ENCODE measurements around the gene GRID1.
A peak's percentile ranks its signal among the peaks of the same experiment; 100 is the strongest.

GRID1 gene

DNA sequence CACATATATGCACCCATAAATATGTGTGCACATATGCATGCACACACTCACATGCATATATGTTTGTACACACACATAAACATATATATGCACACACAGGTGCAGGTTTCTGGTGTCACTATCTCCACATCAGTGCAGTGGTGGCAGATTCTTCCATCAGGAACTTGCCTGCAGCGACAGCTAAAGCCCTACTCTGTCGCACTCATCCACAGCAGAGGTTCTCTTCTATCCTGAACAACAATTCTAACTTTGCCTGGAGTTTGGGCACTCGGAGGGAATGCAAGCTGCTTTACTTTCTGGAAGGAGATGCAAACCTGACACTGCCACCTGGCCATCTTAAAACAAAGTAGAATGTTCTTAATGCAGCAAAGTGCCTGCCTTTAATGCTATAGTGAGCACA, 745.8 kb downstream of the GRID1 start:
- DNase-seq, result no peak

DNA sequence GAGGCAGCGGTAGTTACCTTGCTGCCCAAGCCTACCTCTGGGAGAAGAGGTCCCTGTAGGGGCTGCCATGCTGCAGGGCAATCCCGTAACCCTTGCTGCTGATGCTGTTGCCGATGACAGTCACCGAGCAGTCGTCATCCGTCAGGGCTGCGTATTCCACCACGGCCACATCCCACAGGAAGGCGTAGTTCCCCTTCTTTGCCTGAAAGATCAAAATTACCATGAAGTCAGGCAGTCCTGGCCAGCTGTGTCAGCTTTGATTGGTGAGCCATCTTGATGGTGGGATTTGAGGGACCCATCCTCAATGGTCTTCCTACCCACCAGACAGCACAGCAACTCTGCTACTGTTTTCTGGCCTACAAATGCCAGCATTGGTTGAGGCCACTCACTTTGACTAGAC, 746.8 kb downstream of the GRID1 start:
- no peak for DNase-seq

DNA sequence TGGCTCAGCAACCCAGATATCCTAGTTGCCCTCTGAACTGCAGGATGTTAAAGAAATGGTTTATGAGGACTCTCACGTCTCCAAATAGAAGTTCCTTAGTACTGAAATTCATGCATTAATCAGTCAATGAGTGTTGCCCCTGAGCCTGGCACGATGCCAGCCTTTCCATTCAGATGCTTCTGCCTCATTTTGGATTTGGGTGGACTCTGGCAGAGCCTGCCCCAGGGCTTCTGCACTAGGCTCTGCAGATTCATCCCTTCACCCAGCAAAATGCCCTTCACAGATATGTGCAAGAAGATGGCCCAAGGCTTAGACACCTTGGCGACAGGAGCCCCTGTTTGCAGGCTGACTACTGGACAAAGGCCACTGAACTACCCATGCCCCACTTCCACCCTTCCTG, 747.8 kb downstream of the GRID1 start:
- no peak for DNase-seq

DNA sequence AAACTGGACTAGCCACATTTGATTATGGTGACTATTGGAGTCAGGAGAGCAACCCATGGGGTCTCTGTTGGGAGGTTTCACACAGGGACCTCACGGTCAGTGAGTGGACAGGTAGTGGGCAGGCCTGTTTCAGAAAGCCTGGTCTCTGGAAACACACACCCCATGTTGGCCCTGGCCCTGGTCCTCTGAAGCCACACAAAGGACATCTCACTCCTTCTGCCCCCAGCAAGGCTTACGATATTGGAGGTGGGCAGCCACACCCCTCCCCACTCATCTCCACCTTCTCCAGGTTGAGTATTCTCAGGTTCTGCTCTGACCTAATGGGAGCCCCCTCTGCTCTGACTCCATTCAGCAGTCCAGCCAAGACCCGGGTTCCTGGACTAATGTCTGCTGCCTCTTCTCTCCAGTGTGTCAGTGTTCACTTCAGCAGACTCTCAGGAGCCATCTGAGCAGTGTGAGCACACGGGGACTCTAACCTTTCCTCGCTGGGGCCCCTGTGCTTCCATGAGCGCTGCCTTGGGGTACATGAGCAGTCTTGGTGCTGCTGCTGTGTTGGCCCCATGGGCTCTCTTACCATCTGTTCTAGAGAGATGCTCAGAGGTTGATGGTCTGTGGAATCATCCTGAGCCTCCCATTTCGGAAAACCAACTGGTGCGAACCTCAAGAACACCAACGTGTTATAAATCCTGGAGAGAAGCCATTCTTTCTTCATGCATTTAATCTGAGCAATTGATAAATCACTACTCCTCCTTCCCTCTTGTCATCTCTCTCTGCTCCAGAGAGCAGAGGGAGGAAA, 748.6 kb downstream of the GRID1 start:
- DNase-seq, result no peak

DNA sequence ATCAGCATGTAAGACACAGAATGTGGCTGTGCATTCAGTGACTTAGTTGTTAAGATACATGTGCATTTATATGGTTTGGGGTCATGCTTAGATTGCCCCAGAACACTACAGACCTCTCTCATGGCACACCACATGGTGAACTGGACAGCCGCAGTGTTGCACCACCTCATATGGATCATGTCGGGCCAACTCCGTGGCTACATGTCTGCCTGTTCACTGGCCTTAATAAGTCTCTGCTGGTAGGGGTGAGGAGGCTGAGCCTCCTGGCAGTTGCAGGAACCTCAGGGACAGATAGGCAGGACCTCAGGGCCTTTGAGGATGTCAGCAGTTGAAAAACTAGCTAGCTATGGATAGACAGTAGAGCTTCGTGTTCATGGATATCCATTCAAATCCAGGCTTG, 751.0 kb downstream of the GRID1 start:
- DNase-seq, result no peak

DNA sequence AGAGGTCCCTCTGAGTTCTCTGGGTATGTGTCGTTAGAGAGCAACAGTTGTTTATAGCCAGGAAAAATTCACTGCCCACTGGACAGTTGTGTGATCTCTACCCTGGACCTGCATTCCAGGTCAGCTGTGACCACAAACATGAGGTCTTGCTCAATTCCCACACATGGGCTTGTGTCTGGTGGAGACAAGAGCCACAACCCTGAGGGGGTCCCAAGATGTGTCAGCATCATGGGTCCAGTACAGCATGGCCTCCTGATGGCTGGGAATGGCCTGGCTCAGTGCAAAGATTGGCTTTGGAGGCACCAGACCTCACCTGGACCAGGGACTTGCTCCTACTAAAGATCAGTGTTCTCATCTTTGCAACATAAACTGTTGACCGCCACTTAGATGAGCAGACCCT, 751.6 kb downstream of the GRID1 start:
- DNase-seq, result no peak

DNA sequence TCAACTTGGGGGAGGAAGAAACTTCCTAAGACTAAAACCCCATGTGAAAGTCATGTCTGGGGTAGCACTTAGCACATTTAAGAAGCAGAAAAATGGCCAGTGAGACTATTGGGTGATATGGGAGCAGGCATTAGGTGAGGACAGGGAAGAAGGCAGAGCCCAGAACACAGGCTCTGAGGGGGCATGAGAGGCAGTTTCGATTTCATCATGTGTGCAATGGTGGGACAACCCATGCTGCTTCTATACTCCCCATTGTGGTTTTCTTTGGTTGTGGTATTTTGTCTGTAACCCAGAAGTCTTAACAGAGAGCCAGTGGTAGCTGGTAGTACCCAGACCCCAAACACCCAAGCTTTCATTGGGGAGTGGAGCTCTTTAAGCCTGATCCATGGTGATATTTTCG, 752.0 kb downstream of the GRID1 start:
- DNase-seq, result no peak

DNA sequence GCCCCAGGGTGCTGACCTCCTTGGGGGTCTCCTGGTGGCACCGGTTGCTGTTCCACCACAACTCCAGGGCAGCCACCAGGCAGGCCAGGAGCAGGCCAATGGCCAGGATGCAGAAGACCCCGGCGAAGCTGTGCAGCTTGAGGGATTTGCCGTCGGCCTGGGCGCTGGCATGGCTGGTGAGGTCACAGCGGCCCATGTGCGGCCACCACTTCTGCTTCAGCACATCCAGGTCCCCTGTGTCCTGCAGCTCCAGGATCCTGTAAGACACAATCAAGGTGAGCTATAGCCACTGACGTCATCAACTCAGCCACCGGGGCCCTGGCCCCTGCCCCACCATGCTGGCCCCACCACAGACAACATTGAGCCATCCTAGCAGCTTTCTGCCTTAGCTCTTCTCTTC, 753.2 kb downstream of the GRID1 start:
- DNase-seq, result no peak

DNA sequence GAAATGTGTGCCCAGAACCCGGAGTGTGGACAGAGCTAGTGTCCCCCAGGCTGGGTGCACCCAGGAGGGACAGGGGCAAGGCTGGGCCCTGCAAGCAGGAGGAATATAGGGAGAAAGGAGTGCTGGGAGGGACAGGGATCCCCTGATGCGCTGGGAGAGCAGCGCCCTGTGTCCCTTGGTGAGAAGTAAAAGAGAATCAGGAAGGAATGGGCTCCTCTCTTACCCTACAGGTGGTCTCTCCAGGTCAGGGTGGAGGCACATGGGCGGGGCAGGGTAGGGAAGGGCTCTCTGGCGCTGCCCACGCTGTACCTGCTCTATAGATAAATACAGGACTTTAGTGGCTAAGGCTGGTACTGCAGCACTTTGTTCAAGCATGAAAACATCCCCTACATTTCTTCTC, 753.8 kb downstream of the GRID1 start:
- DNase-seq, result no peak

DNA sequence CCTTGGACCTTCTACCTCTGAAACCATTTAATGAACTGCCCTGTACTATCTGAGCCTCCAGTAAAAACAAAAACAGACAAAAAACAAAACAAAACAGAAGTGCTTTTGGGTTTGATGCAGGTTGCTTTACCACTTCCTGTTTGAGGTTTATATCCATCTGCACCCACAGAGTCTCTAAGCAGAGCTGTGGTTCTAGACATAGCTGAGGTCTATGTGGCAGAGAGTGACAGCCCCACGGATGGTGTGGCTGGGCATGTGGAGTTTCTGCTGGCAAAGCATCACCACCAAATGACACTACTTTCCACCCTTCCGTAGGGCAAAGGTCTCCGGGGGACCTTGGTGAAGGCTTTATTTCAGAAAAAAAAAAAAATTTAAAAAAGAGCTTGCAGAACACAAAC, 754.2 kb downstream of the GRID1 start:
- DNase-seq, result no peak

DNA sequence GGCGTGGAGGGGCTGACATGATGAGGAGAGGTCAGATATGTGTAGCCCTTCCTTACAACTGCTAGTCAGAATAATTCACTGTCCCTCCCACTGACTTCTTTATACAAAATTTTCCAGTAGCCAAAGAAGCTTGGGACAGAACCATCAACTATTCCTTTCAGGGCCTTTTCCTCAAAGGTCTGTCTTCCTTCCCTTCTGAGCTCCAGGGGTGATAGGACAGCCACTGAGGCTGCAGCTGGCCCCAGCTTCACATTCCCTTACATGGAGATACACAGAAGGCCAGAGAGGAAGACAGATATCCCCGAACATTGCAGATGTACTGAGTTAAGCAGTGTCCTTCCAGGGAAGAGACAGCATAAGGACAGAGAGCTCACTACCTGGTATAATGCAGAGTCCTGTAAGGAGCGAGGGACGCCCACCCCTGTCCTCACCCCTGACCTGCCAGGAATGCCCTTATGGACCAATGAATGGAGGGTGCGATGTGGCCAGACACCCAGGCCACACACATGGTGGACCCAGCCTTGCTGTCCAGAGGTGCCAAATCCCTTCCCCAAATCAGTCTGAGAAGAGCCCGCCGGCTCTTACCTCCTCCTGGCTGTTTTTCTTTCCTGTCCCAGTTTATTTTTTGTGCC, 754.7 kb downstream of the GRID1 start:
- no peak for DNase-seq

DNA sequence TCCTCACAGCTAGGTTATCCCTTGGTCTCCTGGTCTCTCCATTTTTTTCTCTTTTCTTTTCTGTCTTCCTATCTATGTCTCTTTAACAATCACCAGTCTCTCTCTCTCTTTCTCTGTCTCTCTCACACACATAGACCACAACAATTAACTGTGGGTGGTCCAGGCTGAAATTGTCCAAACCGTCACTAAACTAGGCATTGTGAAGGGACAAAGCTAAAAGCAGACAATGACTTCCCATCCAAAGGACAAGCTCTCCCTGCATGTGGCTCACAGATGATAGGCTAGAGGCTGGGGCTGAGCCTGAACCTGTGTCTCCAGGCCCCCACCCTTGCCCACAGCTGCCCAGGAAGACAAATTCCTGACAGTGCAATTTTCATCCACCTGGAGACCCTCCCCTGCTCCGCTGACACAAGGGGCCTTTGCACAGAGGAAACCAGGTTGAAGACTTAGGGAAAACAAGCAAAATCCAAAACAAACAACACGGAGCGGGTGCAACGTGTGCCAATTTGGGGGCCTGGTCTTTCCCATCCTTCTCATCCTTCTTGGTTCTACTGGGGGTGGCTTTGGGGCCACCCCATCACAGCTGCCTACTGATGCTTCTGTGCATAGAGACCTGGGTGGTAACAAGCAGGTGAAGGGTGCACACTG, 755.4 kb downstream of the GRID1 start:
- DNase-seq, result peak; percentile 55

DNA sequence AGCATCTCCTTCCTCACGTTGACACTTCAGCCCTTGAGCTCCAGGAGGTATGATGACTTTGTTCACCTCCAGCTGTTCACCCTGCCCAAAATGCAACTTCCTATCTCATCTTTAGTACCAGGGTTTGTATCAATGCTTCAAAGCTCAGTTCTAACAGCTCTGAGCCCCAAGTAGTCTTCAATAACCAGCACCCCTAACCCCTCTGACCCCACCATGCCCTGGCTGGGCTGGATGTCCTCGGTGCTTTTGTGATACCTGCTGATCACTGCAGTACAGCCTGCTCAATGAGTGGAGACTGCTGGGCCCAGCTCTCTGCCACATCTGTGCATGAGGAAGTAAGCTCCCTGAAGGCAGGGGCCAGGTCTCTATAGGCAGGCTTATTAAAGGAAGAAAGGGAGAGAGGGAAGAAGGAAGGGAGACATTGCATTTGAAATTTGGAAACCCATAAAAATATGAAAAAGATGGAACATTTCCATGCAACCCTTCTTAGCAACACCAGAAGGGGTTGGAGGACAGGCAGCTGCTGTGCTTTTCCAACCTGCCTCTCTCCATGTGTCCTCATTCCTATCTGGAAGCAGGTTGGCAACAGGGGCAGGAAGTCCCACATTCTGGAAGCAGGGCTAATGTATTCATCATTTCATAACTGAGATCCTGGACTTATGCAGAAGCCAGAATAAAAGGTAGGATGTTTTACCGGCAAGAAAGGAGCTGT, 756.1 kb downstream of the GRID1 start:
- DNase-seq, result no peak

DNA sequence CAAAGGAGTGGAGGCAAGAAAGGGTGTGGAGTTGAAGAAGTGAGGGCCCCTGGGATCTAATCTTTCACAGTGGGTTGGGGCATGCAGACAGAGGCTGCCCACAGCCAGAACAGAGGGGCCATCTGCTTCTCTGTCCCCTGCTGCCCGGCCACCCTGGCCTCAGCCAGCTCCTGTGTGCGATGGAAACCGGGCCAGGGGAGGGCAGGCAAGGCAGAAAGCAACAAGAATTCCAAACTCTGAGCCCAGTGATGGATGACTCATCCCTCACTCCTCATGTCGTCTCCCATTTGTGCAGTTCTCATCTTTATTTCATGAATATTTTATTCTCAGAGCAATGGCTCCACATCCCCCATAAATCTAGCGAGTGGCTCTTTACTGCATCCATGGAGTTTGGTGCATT, 757.1 kb downstream of the GRID1 start:
- DNase-seq, result no peak

DNA sequence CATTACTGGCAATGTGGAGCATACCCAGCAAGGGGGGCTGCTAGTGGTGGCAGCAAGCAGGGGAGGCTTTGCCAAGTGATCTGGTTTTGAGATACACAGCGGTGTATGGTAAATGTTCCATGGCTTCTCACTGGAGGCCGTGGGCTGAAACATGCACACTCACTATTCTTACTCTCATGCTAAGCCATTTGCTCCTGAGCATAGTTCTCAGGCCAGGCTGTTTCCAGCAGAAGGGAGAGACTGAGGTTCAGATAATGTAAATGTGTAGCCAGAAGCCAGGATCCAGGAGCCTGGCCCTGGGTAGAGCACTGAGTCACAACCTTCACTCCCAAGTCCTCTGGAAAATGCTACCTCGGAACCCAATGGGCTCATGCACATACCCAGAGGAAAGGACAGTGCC, 757.9 kb downstream of the GRID1 start:
- DNase-seq, result no peak

DNA sequence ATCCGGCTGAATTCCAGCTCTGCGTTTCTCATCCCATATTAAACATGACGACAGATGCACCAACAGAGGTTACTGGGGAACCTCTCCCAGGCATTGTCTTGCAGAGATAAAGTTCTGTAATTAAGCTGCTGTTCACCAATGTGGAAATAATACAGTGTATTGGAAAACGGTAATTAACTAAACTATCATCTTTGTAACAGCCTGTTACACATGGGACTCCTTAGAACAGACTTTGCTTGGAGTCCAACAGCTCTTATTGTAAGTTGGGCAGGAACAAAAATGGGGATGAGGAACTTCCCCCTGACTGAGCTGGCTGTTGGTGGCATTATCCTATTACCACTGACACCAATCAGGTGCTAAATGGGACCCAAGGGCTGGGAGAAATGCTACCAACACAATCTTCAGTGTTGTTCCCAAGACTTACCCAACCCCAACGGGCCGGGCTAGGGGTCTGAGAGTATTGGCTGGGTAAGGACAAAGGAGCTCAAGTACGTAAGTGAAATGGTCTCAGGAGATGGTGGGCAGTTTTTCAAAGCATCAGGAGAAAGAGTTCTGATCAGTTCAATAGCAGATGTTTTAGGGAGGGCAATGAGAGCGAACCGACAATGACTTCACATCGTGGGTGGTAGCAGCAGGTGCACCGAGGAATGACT, 759.4 kb downstream of the GRID1 start:
- peak; percentile 57 for DNase-seq

DNA sequence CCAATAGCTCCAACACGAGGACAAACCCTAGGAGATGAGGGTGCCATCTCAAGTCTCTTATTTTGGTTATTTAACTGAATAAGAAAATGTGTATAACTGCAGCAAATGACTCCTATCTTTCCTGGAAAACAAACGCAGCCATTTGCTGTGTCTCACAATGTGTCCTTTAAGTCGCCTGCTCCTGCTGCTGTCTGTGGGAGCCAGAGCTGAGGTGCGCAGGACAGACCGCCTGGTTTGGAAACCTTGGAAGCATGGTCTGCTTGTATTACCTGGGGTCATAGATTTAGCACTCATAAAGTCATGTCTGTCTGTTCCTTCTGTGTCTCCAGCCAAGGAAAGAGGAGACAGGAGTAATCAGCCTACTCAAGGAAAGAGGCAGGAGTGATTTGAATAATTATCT, 760.2 kb downstream of the GRID1 start:
- DNase-seq, result no peak

DNA sequence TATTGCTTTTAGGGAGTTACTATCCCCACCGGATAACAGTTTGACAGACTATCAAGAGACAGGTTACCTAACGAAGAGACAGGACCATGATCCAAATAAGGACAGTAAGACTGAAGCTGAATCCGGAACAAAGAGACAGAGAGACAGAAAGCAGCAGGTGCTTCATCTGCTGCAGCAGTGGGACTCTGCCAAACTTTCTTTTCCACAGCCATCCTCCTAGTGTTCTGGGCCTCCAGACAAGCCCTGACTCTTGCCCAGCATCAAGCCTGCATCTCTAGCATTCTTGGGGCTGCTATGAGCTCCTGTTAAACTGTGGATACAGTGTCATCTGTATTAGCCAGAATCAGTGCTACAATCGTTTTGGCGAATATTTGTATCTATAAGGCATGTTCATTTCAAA, 761.7 kb downstream of the GRID1 start:
- DNase-seq, result no peak

DNA sequence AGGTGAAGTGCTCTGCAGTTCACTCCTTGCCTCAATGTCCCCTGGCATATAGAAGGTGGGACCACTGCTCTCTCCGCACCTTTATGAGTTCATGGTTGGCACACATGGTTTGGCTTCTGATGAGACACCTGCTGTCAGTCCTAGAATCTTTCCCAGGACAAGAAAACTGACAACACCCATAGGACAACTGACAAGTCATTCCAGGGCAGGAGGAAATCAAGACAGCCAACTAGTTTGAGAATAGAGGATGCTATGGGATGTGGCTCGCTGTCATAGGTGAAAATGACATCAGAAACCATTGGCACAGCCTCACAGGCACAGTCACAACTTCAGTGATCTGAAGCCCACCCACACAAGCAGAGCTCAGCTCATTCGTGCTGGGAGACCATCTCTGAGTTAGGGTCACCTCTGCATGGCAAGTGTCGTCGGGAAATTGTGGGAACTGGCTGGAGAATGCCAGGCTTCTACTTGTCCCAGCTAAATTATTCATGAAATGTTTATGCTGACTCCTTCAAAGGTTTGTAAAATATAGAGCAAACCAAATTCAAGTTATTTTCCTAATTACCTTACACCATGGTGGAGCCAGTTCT, 762.4 kb downstream of the GRID1 start:
- DNase-seq, result no peak

DNA sequence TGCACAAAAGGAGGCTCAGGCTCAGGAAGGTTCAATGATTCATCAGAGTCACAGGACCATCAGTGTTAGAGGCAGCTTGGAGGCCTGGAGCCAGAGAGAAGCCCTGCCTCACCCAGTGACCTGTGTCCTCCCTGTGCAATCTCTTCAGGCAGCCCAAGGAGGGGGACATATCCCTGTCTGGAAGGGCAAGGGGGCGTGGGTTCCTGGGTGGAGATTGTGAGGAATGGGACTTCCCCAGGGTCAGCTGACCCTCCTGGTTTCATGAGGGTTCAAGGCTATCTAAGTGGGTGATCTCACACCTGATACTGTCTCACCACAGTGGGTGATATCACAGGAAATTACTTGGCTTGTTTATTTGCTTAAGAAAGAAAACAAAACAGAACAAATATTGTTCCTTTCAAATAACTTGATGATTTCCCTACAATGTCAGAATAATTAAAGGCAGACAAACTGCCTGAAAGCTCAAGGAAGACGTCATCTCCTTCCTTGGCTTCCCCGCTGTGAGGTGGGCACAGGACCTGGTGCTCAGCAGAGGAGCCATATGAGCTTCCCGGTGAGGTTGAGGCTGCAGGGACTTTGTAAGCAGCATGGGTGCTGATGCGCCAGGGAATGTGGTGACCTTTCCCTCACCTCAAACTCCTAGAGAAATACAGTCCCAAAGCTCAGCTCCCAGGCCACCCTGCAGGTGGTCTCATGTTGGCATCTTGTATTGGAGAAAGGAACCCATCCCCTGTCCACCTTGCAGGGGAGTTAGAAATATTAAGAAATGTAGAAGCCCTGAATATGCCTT, 763.2 kb downstream of the GRID1 start:
- no peak for DNase-seq

DNA sequence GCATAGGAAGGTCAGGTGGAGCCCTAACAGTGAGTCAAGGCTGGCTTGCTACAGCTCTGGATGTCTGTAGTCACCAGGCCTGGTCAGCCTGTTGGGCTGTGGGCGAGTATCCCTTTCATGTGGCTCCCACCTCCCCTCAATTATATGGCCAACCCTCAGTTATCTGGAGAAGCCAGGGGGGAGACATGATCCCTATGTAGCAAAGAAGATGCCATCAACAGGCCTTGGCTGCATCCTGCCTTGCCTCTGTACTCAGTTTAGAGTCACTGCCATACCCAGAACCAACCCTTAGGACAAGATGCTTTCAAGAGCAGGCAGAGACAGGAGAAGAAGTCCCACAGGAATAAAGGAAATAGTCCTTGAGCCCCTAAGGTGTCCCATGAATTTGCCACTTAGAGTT, 763.9 kb downstream of the GRID1 start:
- no peak for DNase-seq

DNA sequence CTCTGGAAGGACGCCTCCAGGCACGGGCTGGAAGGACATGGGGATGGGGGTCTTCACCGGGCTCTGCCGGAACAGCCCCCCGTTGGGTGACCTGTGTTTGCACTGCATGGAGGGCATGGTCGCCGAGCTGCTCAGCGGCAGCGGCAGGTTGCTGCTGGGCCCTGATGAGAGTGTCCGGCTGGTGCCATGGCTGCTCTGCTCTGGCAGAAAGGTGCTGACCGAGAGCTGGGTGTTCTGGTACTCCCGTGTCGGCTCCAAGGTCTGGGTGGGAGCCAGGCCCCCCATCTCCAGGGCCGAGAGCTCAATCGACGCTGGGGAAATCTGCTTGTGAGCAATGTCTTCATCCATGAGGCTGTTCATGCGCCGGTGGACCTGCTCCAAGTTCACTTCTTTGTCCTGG, 764.3 kb downstream of the GRID1 start:
- no peak for DNase-seq

All from retina (tissue), 1 donor.